Measurements from ENCODE around the gene PCLO.
"Not testable (repeated sequence)": the region's sequence is repeated elsewhere in the genome, so short reads cannot be mapped to it uniquely, and the experiment has no call there.

Gene PCLO

DNA sequence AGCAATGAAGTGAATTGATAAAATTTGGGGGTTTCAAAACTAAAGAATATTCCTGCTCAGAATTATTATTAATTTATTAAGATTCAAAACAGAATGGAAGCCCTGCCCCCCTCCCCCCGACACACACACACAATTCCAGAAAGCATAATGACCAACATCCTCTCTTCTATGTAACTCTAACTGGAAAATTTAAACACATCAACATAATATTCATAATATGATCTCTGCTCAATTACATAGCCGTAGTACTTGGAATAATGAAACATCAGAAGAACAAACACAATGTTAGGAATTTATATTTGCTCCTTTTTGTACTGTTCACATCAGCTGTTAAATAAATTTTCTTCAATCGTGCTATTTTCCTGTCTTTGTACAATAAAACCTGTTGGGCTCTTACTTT lies 20.8 kb downstream of the PCLO start:
- DNase-seq: no peak

DNA sequence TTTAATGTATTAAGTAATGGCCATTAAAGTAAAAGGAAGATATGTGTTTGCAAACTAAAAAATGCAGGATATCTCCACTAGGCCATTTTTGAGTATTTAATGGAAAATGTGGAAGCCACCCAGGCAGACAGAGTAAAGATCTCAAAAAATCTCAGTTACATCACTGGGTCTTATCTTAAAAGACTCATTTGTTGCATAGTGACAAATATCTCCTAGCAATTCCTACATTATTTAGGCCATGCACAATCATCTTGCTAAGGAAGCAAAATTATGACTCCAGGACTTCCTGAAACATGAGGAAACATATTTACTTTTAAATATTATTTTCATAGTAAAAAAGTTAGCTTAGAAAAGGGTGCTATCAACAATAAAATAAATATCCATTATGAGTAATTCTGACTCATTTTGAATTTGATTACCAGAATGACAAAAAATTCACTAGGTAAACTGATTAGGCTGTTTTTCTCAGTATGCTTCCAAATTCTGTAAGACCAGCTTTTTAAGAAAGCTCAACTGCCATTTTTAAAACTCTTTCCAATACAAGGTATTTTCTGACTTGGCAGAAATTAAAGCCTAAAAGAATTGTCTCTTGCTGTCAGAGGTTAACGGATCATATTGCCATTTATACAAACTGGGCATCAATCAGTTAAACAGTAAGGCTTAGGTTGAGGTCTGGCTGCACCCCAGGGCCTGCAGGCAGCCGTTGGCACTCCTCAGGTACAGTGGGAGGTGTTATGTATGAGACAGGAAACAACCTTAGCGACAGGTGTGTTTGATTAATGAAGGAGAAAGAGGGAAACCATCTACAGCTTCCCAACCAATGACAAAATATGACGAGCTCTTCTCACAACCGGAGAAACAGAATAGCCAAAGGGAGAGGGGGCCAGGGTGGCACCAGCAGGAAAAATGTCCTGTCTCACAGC lies 31.8 kb downstream of the PCLO start:
- no peak for DNase-seq

DNA sequence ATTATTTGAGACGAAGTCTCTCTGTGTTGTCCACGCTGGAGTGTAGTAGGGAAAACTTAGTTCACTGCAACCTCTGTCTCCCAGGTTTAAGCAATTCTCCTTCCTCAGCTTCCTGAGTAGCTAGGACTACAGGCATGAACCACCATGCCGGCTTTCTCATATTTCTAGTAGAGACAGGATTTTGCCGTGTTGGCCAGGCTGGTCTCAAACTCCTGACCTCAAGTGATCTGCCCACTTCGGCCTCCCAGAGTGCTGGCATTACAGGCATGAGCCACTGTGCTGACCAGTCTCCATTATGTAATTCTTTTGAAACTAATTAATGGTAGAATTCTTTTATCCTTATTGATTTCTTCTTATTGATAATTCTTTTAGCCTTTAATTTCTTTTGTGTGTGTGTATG lies 32.5 kb downstream of the PCLO start:
- no peak for DNase-seq

DNA sequence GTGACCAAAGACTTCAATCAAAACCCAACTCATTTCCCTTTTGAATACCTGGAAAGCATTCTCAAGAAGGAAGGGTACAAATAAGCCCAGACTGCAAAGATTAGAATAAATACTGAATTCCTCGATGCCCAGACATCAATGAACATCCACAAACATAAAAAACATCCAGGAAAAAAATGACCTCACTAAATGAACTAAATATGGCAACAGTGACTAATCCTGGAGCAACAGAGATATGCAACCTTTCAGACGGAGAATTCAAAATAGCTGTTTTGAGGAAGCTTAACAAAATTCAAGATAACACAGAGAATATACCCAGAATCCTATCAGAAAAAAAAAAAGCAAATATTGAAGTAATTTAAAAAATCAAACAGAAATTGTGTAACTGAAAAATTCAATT lies 43.2 kb downstream of the PCLO start:
- no peak for DNase-seq

DNA sequence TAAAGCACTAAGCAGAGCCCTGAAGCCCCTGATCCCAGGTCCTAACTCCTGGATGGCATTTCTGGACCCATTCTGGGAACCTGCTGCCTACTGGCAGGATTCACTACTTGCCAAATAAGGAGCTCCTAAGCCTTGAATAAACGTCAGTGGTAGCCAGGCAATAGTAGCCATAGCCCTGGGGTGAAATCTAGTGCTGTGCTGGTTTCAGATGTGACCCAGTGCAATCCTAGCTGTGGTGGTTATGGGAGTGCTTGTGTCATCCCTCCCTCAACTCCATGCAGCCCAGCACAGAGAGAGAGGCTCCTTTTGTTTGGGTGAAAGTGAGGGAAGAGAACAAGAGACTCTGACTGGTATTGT lies 43.7 kb downstream of the PCLO start:
- DNase-seq: no peak

DNA sequence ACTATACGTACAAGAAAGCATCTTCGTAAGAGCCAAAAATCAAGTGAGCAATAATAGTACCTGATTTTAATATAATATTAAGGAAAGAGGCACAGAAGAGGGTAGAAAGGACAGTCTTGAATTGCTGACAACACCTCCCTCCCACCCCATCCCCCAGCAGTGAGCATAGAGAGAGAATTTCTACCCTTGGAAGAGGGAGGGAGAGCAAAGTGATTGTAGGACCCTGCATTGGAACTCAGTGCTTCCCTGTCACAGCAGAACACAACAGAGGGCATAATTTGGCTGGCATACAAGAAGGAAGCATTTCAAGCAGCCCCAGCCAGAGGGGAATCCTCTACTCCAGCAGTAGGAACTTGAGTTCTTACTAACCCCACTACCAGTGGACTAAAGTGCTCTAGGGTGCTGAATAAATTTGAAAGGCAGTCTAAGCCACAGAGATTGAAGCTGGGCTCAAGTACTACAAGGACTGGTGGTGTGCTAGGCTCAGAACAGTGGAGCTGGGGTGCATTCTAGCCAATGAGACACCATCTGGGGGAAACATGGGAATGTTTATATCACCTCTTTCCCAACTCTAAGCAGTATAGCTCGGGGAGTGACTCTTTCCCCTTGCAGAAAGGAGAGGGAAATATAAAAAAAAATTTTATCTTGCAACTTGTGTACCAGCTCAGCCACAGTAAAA lies 44.2 kb downstream of the PCLO start:
- DNase-seq: no peak

DNA sequence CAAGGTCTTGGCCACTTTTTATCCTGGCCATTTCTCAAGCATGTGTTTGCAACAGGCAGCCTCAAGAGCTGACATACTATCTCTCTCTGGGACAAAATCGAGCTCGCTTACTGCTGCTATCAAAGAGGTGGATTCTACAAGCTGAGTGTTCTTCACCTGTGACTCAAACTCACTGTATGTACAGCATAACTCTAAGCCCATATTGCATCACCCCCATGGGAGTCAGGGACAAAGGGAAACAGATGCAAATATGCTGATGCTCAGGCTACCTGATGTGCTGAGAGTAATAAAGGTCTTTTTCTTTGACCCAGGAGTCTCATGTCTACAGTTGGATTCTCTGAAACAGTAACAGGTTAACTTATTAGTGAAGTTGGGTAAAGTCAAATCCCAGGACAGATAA lies 45.2 kb downstream of the PCLO start:
- no peak for DNase-seq

DNA sequence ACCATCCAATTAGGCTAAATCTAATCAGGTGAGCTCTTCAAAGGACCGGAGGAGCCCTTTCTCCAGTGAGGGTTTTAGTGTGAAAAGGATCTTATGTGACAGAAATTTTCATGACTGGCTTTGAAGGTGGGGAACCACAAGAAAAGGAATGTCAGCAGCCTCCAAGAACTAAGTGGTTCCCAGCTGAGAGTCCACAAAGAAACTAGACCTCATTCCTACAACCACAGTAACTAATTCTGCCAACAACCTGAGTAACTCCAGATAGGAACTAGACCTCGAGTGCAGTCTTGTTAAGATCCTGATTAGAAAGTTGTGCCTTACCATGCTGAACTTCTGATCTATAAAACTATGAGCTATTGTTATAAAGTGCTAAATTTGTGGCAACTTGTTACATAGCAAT lies 51.3 kb downstream of the PCLO start:
- no peak for DNase-seq

DNA sequence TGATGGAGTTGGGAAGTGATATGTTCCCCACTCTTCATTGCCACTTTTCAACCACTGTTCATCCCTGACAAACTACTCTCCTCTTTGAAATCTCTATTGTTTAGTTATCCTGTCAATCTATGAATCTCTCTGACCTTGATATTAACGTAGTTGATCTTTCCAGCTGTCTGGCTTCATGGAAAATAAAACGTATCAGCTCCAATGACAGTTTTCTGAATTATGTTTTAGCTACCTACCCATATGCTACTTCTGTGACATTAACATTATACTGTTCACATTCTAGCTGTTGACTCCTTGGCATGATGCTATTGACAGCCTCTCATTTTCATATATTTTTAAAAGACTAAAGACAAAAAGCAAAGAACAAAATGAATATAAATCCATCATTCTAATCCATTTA lies 53.3 kb downstream of the PCLO start:
- DNase-seq: no peak

DNA sequence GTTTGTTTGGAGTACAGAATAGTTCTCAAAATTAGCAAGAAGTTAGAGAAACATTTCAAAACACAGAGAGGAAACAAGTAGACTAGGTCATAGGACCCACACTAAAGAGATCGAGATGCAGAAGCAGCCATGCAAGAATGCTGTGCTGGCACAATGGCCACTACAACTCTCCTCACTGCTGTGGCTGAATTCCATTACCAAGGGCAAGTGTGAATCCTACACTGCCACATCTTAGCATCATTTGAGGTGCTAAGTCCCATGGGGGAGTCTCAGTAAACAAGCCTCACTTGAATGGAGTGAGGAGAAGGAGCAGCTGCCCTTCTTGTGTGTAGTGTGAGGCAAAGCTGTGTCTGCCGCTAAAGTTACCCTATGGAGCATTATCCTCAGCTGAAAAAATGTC lies 56.7 kb downstream of the PCLO start:
- no peak for DNase-seq

DNA sequence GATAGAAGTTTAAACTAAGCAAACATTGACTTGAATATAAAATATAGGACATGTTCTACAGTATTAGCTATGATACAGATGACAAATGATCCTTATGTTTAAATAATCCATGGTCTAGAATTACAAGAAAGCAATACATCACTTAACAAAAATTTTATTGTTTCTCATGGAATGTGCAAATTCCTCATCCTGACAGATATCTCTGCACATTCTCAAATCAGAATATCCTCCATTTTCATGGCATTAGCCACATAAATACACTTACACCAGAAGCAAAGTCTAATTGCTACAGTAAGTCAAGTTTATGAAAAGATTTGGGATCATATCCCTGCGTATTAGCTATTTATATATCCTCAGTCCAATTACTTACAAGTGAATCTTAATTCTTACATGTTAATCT lies 57.6 kb downstream of the PCLO start:
- no peak for DNase-seq

DNA sequence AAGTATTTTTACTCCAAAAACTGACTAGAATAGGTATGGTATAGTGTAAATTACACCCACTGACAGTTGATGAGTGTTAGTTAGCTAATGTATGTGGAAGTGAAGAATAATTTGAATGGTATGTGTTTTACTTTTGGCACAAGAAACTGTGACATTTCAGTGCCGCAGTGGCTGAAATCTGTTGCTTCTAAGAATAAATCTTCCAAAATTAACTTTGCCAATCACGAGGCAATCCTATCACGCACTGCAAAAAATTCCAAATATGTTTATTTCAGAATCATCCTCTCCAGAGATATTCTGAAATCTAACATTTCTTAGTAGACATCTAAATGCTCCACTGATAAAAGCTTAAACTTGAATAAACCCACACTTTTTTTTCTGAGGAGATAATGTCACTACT lies 61.2 kb downstream of the PCLO start:
- DNase-seq: no peak

DNA sequence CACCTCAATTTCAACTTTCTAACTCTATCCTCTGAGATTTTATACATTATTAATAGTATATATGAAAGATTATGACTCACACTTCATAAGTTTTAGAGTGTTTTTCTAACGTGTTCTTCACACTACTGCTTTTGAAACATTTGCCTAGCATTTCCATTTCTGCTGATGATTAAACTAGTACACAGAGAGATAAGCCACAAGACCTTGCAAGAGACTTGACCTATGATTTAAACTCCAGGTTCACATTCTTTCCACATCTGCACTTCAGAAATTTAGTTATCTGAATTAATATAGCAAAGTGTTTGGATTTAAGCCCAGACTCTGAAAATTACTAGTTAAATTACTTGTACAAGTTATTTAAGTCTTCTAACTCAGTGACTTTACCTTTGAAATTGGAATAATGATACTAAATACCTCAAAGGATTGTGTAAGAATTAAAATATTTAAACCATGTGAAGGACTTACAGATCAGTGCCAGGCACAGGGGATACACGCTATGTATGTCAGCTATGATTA lies 66.6 kb downstream of the PCLO start:
- no peak for DNase-seq

DNA sequence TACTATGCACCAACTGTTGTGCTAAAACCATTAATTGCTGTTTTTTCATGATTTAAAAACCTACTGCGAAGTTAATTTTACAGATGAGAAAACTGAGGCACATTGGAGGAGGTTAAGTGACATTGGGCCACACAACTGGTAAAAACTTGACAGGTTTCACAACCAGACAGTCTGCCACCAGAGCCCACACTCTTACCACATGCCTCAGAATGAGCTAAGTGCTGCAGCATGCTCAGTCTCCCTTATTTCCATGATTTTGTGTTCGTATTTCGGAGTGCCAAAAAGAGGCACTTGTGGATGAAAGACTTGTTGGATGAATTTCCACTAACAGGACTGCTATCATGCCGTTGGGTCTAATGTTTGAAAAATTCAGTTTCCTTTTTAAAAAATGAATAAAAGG lies 77.4 kb downstream of the PCLO start:
- DNase-seq: no peak

DNA sequence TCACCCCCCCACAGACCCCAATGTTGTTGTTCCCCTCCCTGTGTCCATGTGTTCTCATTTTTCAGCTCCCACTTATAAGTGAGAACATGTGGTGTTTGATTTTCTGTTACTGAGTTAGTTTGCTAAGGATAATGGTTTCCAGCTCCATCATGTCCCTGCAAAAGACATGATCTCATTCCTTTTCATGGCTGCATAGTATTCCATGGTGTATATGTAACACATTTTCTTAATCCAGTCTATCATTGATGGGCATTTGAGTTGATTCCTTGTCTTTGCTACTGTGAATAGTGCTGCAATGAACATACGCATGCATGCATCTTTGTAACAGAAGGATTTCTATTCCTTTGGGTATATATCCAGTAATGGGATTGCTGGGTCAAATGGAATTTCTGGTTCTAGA lies 82.8 kb downstream of the PCLO start:
- DNase-seq: not testable (repeated sequence)

DNA sequence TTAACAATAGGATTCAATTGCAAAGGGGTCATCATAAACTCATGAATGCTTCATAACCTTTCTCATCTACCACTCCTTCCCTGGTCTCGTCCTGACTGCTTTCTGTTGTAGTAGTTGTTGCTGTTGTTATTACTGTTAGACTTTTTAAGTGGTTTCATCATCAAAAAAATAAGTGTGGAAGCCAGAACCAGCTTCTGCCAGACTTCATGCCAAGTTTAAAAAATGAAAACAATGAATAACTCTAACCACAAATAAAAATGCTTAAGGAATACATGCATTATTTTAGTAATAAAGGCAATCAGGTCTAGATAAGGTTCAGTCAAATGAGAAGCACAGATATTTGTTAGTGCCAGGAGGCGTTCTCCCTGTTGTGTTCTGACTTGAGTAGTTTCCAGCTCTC lies 85.4 kb downstream of the PCLO start:
- no peak for DNase-seq

DNA sequence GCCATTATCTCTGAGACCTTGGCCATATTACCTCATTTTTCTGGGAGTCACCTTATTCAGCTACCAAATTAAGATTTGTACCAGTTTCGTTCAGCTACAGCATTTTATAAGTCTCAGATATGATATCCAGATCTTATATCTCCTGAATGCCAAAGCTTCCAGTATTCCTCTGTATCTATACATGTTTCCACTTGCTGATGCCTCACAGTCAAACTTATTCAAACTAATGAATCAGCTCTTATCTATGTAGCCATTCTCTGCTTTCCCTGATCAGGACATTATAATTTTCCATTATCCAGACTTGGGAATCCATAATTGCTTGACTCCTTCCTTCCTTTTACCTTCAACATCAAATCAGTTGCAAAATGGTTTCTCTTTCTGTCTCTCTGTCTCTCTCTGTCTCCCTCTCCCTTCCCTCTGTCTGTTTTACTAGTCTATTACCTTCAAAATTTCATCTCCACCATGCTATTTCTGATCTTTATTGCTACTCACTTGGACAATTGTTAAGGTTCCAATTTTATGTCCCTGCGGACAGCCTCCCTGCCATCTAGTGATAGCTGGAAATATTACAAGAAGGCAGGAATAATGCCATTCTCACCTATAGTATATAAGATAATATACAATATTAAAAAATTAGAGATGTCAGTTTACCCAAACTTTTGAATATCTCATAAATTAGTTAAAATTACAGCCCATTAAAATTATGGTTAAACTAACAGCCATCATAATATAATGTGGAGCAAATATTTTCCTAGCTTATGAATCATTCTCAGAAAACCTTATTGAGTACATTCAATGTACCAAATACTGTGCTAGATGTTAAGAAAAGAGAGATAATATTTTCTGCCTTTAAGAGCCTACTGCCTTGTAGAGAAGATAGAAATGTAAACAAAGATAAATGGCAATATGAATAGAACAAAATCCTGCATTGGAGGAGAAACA lies 89.8 kb downstream of the PCLO start:
- no peak for DNase-seq

DNA sequence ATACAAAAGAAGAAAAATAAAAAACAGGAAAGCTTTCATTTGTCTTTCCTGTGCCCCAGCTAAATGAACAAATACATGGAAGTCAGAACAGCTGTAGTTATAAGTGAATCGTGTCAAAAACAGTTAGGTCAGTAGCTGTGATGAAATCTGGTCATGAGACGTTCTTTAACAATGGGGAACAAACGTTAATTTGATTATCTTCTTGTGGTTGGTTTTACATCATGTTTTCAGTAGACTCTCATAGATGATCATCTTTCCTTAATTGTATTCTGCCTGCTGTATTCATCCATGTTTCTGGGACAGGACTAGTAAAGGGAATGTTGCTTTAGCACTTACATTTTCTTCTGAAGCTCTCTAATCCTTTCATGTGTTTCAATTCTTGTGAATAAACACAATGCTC lies 97.0 kb downstream of the PCLO start:
- peak; percentile 59 to 68 for DNase-seq

DNA sequence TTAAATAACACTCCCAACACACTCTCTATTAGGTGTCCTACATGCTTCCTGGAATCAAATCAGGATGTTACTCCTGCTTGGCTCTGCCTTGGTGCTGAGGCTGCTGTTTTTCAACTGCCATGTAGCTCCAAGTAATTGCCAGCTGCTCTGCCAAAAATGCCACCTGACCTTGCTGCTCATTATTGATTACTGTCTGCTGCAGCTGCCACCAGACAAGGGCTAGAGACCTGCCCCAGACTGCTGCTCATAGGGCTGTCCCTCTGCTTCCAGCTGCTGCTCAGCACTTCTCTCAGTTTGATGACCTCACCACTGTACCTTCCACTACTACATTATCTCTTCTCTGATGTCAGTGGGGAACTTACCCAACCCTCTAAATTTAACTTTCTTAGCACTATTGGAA lies 102.5 kb downstream of the PCLO start:
- DNase-seq: no peak

DNA sequence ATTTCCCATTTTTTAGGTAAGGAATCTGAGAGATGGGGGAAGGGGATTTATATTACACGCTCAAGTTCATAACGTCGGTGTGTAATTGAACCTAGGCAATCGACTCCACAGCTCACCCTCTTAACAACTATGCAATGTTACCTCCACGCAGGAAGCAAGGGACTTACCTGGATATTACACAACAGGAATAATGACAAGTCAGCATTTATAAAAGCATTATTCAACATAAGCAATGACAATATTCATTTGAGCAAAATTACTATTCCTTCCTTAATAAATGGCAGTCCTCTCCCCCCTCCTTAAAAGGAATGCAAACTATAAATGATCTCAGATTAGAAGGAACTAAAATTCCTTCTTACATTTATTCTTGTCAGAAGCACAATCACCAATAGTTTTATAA lies 104.0 kb downstream of the PCLO start:
- no peak for DNase-seq

DNA sequence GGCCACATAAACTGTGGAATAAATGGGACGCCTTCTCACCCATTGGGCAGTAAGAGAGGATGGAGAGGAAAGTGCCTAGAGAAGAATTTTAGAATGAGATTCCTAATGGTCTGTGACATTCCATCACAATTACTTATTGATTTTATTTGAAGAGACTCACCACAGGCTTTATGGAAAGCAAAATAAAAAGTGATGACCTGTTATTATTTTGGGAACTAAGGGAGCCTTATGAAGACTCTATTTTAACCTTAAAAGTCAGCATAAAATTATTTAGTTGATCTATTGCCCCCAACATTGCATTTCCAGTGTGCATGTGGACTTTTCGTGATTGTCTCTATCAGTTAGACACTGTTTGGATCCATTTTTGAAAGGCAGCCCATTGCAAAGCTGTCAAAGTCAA lies 107.5 kb downstream of the PCLO start:
- no peak for DNase-seq

DNA sequence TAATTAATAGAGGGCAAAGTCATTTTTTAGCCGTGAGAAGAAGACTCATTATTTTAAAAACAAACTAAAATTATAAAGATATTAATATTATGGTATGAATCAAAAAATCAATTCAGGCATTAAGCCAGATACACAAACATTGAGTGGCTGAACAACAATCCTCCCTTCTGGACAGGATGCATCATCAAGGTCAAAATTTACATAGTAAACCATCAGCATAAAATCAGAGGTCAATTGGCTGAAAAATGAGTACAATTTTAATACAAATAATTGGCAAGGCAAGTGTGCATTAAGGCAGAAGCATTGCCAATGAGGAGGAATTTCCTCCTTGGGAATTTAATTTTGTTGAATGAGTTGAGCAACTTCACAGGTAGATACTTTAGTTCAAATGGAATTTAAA lies 108.2 kb downstream of the PCLO start:
- DNase-seq: no peak

DNA sequence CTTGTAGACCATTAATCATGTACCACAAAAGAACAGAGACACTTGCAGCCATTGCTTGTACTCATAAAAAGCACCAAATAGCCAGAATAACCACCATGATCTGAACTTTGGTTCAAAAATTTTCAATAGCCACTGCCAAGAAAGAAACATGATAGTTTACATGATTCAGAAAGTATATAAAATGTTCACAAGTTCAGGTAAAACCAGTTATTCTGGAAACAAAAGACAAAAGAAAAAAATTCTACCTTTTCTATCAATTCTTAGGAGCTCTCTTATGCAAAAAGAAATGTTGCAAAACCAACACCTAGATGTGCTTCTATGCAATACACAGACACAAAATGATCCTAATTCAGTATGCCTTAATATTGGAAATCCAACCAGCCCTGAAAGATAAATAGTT lies 108.7 kb downstream of the PCLO start:
- DNase-seq: no peak

All from AML-193 (cell line).